IMR-90 (cell line): ENCODE results near the gene RAPSN.

Experiments used
- BHLHE40 ChIP-seq: fragments of 150-350 bp; IDR thresholded peaks from 2 replicates; pipeline ENCODE4 v1.6.1; 2016; ENCODE audit warnings: mild to moderate bottlenecking, low read depth, low read length
- CEBPB ChIP-seq: IDR thresholded peaks from 2 replicates; pipeline ENCODE4 v1.6.1; 2012; ENCODE audit warnings: low read depth, low read length, improper control_type of control experiment
- CTCF ChIP-seq: conservative IDR thresholded peaks from 2 replicates; pipeline ENCODE4 v1.5.1; 2012; ENCODE audit warnings: mild to moderate bottlenecking, low read depth, low read length, improper control_type of control experiment
- MXI1 ChIP-seq: IDR thresholded peaks from 2 replicates; pipeline ENCODE4 v1.6.1; 2012; ENCODE audit warnings: low read depth, mild to moderate bottlenecking, low read length, moderate library complexity, borderline replicate concordance
- POLR2A ChIP-seq: IDR thresholded peaks from 2 replicates; pipeline ENCODE4 v1.6.1; 2012; ENCODE audit warnings: mild to moderate bottlenecking, low read depth, low read length
- RAD21 ChIP-seq: IDR thresholded peaks from 2 replicates; pipeline ENCODE4 v1.6.1; 2012; ENCODE audit warnings: low read length, improper control_type of control experiment
- RCOR1 ChIP-seq: IDR thresholded peaks from 2 replicates; pipeline ENCODE4 v1.6.1; 2012; ENCODE audit warnings: mild to moderate bottlenecking, low read length, improper control_type of control experiment; ENCODE audit not compliant: insufficient replicate concordance
- RFX5 ChIP-seq: IDR thresholded peaks from 2 replicates; pipeline ENCODE4 v1.8.0; 2012; ENCODE audit warnings: low read depth, mild to moderate bottlenecking, low read length, moderate library complexity

- TF ChIP-seq MXI1 (no peak), CEBPB (no peak), CTCF (no peak), RAD21 (no peak), RFX5 (no peak), POLR2A (no peak), BHLHE40 (no peak), RCOR1 (no peak)
These were observed 60.0 kb downstream of the RAPSN start for GRCh38 chr11:47388697-47389576.
